Thoracic aorta (tissue), 2 donors: ENCODE measurements around the gene TMEM255B. TPM values are rescaled to one million over a fixed set of nuclear protein-coding genes. Genes with fewer than 3 reads are reported as not detected.

Source experiments
- ATAC-seq: fragments of 150-250 bp; one replicate; pipeline ENCODE4 v1.8.0; 2017; ENCODE audit warnings: low read depth; ENCODE audit not compliant: insufficient number of reproducible peaks, low FRiP score
- DNase-seq: peaks from one replicate; pipeline ENCODE4 v3.0.0-alpha.2; 2020; ENCODE audit warnings: low spot score
- H3K27ac ChIP-seq, 2 donors: fragments of 200-600 bp; sonication (generic); 1 replicate in 1 of 2; 2 replicates in 1 of 2; pipeline ENCODE4 v1.5.1; 2016; ENCODE audit warnings: mild to moderate bottlenecking in 2 of 2, moderate library complexity in 2 of 2
- H3K27me3 ChIP-seq: fragments of 200-600 bp; sonication (generic); replicated peaks from 2 replicates; pipeline ENCODE4 v1.6.0; 2016; ENCODE audit warnings: mild to moderate bottlenecking; ENCODE audit not compliant: insufficient read depth
- H3K36me3 ChIP-seq: fragments of 200-600 bp; sonication (generic); one replicate; pipeline ENCODE4 v1.5.1; 2016
- H3K4me1 ChIP-seq, 2 donors: fragments of 200-600 bp; sonication (generic); 1 replicate in 1 of 2; 2 replicates in 1 of 2; pipeline versions ENCODE4 v1.5.1 to v1.6.0; 2016; ENCODE audit warnings: low read depth in 2 of 2, mild to moderate bottlenecking in 1 of 2; ENCODE audit not compliant: control insufficient read depth in 1 of 2
- H3K4me3 ChIP-seq: fragments of 200-600 bp; sonication (generic); 2 replicates; pipeline ENCODE4 v1.5.1; 2016; ENCODE audit warnings: mild to moderate bottlenecking
- H3K9me3 ChIP-seq: fragments of 200-600 bp; sonication (generic); 2 replicates; pipeline ENCODE4 v1.5.1; 2016
- total RNA-seq, 2 donors: library from RNA; depleted of rRNA; stranded (reverse); fragments of >200 nt; gene quantifications; one replicate each; pipeline versions ENCODE4 v1.1.0 to v1.2.3, GENCODE V29; 2016
- TF ChIP-seq, protein P1 (sequence below): fragments of 200-600 bp; sonication (generic); IDR thresholded peaks from one replicate; pipeline ENCODE4 v1.5.1; 2019; ENCODE audit warnings: antibody characterized with exemption

Gene TMEM255B
- total RNA-seq, 2 donors from 2014 or later = 11.2 to 14.9 TPM

DNA sequence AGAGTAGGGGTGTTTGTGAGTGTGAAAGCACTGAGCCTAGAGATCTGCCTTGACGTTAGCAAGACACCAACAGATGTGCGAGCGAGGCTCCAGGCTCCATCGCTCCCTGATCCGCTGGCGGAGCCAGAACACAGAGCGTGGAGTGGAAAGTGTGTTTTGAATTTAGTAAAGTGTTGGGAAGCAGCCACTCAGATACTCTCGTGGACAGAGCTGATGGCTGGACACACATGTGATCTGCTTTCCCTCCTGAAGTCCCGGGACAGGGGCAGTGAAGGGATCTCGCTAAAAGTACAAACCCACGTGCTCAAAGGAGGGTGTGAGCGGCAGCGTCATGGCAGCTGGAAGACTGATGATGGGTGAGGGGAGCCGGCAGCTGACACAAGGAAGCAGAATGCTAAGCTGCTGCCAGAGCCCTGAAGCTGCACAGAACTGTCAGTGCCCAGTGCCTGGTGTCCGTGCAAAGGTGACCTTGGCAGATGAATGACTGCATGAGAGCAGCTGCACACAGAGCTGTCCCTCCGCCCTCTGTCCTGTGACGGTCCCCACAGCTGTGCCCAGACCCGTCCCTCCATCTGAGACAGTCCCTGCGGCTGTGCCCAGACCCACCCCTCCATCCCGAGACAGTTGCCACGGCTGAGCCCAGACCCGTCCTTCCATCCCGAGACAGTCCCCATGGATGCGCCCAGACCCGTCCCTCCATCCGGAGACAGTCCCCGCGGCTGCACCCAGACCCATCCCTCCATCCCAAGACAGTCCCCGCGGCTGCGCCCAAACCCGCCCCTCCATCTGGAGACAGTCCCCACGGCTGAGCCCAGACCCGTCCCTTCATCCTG, 29.6 kb upstream of the TMEM255B start:
- Histone ChIP-seq H3K4me1 (peaks cover 0 to 10% of the 10 kb centered on the region in 2 donors), H3K4me3 (no peak overlapping the region), H3K36me3 (no peaks in the 10 kb centered on the region), H3K27ac (no peak overlapping the region), H3K27me3 (no peaks in the 10 kb centered on the region), H3K9me3 (no peaks in the 10 kb centered on the region)
- ATAC-seq = no peak
- no peak for DNase-seq
- TF ChIP-seq, protein P1, sequence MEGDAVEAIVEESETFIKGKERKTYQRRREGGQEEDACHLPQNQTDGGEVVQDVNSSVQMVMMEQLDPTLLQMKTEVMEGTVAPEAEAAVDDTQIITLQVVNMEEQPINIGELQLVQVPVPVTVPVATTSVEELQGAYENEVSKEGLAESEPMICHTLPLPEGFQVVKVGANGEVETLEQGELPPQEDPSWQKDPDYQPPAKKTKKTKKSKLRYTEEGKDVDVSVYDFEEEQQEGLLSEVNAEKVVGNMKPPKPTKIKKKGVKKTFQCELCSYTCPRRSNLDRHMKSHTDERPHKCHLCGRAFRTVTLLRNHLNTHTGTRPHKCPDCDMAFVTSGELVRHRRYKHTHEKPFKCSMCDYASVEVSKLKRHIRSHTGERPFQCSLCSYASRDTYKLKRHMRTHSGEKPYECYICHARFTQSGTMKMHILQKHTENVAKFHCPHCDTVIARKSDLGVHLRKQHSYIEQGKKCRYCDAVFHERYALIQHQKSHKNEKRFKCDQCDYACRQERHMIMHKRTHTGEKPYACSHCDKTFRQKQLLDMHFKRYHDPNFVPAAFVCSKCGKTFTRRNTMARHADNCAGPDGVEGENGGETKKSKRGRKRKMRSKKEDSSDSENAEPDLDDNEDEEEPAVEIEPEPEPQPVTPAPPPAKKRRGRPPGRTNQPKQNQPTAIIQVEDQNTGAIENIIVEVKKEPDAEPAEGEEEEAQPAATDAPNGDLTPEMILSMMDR = no peak

DNA sequence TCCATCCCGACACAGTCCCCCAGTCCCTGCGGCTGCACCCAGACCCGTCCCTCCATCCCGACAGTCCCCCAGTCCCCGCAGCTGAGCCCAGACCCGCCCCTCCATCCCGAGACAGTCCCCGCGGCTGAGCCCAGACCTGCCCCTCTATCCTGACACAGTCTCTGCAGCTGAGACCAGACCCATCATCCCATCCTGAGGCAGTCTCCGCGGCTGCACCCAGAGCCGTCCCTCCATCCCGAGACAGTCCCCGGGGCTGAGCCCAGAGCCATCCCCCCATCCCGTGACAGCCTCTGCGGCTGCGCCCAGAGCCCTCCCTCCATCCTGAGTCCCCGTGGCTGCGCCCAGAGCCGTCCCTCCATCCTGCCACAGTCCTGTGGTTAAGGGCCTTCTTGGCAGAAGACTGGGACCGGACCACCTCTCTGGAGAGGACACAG, 28.8 kb upstream of the TMEM255B start:
- no peaks in the 10 kb centered on the region for H3K36me3 ChIP-seq
- ATAC-seq (no peak), DNase-seq (no peak)
- TF ChIP-seq, protein P1 = no peak
- H3K9me3 ChIP-seq = no peaks in the 10 kb centered on the region
- peaks cover 0 to 4% of the 10 kb centered on the region in 2 donors for H3K4me1 ChIP-seq
- no peak overlapping the region for H3K27ac ChIP-seq
- H3K4me3 ChIP-seq = no peak overlapping the region
- H3K27me3 ChIP-seq = no peaks in the 10 kb centered on the region

DNA sequence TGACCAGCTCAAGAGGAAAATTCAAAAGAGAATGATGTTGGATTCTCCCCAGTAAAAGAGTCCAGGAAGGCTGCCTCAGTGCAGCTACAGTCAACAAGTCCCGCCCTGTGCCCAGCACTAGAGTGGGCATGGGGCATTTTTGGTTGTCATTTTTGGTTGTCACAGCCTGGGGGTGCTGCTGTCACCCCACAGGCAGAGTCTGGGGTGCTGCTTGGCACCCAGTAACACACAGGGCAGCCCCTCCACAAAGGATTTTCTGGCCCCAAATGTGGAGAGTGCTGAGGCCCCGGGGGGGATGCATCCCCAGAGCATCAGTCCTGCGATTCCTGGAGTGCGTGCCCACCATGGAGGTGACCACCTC, 28.2 kb upstream of the TMEM255B start:
- Histone ChIP-seq H3K4me1 (peaks cover 0 to 4% of the 10 kb centered on the region in 2 donors), H3K9me3 (no peaks in the 10 kb centered on the region), H3K36me3 (no peaks in the 10 kb centered on the region), H3K27ac (no peak overlapping the region), H3K4me3 (no peak overlapping the region), H3K27me3 (no peaks in the 10 kb centered on the region)
- TF ChIP-seq, protein P1 = no peak
- ATAC-seq (no peak), DNase-seq (no peak)

DNA sequence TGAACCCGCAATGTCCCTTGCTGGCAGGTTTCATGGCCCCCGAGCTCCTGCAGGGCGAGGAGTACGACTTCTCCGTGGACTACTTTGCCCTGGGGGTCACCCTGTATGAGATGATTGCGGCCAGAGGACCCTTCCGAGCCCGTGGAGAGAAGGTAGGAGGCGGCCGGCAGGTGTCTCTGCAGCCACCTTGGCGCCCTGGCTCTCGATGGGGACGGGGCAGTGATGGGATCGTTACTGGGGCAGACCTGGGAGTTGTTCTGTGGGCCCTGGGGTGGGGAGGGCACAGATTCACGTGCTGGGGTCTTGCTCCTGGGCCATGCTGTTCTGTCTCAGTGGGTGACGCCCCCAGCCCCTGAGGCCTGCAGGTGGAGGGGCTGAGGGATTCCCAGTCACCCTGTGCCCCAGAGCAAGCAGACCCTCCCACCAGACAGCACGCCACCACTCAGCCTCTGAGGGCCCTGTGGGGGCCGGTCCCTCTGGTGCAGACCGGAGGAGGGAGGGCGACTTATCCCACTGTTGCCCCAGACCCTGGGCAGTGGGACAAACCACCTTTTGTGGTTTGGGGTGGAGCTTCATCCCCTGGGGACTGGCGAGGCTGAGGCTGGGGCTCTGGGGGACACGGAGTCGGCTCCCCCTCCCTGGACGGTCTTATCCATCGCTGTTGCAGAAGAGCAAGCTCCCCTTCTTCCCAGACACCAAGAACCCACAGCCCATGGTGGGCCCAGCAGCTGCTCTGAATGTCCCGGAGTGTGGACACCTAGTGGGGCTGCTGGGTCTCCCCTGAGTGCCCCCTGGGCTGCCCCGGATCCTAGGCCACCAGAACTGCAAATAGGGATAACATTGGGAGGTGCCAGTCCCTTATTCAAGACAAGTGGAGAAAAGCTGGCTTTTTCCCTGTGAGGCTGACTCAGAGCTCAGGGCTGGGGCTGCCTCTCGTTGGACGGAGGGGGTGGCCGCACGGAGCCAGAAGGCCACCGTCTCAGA, 27.5 kb upstream of the TMEM255B start:
- no peak overlapping the region for H3K4me3 ChIP-seq
- no peaks in the 10 kb centered on the region for H3K27me3 ChIP-seq
- no peak overlapping the region for H3K27ac ChIP-seq
- DNase-seq (no peak), ATAC-seq (no peak)
- H3K9me3 ChIP-seq = no peaks in the 10 kb centered on the region
- H3K4me1 ChIP-seq = peaks cover 0 to 3% of the 10 kb centered on the region in 2 donors
- TF ChIP-seq, protein P1 = no peak
- no peaks in the 10 kb centered on the region for H3K36me3 ChIP-seq
